Fibroblast of mammary gland (primary cell): ENCODE results near the gene ACER3.
A peak's percentile ranks its signal among the peaks of the same experiment; 100 is the strongest.

Experiments
- DNase-seq: peaks from one replicate; pipeline ENCODE4 v3.0.0-alpha.2; 2010; ENCODE audit warnings: low read depth
- H3K4me3 ChIP-seq: 2 replicates; pipeline ENCODE4 v1.5.1; 2011; ENCODE audit warnings: low read depth, mild to moderate bottlenecking, low read length, moderate library complexity; ENCODE audit not compliant: control insufficient read depth
- TF ChIP-seq, protein P1 (sequence below): conservative IDR thresholded peaks from 2 replicates; pipeline ENCODE4 v1.5.1; 2011; ENCODE audit warnings: low read depth, low read length, inconsistent platforms; ENCODE audit not compliant: control insufficient read depth, insufficient read depth

ACER3 gene

DNA sequence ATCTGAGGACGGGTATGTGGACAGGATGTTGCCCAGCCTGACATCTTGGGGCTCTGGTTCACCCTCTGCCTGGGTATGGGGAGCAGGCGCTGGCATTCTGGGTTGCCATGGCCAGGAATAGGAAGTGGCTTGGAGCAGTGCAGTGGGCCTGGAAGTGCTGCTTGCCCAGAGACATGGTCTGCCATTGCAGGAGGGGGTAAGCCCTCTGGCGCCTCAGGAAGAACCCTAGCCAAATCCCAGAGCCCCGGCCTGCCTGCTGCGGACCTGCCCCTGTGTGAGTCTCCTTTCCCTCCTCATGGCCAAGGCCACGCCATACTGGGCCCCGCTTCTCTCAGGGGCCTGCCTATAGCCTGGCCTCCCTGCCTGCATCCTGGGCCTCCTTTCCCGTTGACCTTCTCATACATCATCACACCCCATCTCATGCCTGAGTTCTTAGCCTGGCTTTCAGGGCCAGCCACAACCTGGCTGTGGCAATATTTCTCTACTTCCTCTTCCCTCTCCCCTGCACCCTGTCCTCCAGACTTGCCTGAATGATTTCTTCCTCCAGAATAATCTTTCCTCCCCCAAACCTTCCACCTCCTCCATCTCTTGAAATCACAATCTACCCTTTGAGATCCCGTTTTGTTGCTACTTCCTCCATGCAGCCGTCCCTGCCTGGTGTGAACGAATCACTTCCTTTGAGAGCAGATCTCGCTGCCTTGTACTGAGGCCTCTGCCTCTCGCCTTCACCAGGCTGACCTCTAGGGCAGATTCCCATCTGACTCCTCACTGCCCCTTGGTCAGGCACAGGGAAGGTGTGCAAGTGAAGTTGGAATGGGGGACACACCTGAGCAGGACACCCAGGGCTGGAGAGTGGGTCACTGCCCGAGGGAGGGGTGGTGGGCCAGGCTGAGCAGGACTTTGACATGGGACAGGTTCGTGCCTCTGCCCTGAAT, 211.2 kb downstream of the ACER3 start:
- TF ChIP-seq, protein P1, sequence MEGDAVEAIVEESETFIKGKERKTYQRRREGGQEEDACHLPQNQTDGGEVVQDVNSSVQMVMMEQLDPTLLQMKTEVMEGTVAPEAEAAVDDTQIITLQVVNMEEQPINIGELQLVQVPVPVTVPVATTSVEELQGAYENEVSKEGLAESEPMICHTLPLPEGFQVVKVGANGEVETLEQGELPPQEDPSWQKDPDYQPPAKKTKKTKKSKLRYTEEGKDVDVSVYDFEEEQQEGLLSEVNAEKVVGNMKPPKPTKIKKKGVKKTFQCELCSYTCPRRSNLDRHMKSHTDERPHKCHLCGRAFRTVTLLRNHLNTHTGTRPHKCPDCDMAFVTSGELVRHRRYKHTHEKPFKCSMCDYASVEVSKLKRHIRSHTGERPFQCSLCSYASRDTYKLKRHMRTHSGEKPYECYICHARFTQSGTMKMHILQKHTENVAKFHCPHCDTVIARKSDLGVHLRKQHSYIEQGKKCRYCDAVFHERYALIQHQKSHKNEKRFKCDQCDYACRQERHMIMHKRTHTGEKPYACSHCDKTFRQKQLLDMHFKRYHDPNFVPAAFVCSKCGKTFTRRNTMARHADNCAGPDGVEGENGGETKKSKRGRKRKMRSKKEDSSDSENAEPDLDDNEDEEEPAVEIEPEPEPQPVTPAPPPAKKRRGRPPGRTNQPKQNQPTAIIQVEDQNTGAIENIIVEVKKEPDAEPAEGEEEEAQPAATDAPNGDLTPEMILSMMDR, result no peak
- H3K4me3 ChIP-seq, result no peak overlapping the region
- DNase-seq, result peak; percentile 49

DNA sequence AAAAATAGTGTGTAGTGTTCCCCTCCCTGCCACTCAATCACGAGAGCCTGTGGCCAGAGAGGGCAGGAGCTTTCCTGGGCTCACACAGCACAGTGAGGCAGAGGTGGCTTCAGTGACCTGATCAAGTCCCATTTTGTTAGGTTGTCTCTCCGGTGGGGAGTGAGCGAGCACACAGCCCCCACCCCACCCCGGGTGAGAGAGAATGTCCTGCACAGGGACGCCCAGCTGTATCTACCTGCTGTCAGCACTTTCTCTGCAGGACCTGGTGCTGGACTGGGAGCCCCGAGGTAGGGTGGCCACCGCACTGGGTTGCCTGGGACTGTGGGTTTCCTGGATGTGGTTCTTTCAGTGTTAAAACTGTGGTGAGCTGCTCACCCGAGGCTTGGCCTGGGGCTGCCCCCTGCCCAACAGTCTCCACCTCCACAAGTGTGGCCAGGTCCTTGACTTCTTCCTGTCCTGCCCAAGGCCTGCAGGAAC, 212.2 kb downstream of the ACER3 start:
- TF ChIP-seq, protein P1, result no peak
- no peak for DNase-seq
- H3K4me3 ChIP-seq, result no peak overlapping the region

DNA sequence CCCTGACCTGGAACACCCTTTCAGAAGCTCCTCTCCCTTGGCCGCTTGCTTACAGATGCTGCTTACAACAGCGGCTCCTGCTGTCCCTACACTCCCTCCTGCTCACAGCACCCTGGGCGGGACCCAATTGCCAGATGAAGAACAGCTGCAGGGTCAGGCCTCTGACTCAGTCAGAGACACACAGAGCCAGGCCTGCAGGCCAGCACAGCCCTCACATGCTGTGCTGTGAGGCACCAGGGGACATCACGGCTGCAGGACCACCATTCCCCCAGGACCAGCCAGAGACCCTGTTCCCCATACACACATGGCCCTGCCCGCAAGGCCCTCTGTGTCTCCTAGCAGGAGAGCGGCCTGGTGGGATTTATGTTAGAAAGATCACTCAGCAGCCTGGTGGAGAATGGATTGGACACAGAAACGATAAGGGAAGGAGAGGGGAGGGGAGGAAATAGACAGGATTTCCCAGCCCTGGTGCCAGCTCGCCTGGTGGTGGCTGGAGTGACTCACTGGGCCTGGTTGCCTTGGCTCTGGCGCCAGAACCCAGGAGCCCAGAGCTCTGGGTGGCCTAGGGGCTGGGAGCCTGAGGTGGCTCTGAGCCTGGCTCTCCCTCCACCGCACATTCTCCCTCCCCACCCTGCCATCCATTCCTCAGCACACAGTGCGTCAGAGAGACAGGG, 212.7 kb downstream of the ACER3 start:
- no peak overlapping the region for H3K4me3 ChIP-seq
- peak; percentile 96 for DNase-seq
- TF ChIP-seq, protein P1, result peak; percentile 52

DNA sequence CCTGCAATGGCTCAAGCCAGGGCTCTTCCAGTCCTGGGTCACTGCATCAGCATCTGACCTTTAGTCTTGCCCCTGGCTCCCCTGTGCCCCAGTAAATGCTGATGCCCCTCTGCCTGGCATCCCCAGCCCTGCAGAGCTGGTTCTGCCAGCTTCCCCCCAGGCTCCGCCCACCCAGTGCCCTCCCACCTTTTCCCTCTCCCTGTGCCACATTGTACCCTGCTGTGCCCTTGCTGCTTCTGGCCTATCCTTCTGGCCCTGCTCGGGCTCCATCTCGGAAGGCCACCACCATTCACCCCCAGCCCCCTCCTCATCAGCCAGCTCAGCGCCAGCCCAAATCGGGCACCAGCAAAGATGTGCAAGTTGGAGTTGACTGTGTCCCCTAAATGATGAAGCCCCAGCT, 213.5 kb downstream of the ACER3 start:
- DNase-seq, result no peak
- H3K4me3 ChIP-seq, result no peak overlapping the region
- TF ChIP-seq, protein P1, result no peak

DNA sequence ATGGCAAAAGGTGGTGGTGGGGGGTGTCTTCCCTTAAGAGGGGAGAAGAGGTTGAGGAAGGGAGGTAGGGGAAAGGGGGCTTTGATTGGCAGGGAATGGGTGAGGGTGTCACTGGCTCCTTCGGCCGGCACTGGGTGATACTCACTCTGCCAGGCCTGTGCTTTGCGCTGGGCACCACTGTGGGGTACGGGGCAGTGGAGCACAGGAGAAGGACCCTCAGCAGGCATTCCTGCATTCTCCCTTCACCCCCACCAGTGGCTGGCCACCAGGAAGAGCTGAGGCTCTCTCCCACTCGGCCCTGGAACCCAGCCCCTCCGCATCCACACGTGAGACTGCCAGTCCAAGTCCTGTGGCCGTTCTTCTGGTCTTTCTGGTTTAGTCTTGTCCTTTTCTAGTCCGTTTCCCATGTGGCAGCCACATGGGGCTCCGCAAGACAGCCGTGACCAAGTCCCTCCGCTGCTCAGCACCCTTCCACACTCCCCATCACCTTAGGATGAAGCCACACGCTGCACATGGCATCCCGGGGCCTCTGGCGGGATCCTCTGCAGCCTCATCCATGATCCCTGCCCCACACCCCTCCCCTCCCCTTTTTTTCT, 214.0 kb downstream of the ACER3 start:
- no peak for DNase-seq
- no peak overlapping the region for H3K4me3 ChIP-seq
- TF ChIP-seq, protein P1, result no peak

DNA sequence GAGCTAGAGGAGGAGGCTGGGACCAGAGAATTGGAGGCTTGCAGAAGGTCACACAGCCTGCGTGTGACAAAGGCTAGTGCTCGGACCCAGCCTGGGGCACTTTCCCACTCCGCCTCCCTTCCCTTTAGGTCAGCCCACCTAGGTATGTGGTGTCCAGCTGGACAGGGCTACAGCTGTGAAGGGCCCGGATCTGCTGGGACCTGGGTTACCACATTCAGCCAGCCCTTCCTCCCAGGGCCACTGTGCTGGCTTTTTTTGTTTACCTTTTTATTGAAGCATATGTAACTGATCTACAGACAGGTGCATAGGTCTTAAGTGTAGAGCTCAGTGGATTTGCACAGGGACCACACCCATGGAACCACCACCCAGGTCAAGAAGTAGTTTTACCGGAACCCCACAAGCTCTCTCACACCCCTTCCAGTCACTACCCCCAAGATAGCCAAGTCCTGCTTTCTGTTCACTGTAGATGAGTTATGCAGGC, 214.7 kb downstream of the ACER3 start:
- no peak for DNase-seq
- H3K4me3 ChIP-seq, result no peak overlapping the region
- TF ChIP-seq, protein P1, result no peak
